ENCODE measurements around the gene ESYT3.

Gene ESYT3

DNA sequence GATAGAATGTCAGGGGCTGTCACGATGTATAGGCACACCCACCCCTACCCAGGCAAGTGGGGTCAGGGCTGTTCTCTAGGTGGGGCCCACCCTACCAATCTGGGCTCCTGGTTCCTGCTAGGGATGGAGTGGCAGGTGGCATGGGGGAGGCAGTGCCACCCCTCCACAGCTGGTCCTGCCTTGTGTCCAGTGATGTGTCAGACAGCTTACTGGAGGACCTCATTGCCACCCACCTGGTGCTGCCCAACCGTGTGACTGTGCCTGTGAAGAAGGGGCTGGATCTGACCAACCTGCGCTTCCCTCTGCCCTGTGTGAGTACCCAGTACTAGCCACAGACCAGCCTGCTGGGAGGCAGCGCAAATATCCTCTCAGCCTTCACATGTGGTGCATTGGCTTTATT is 27.5 kb downstream of the ESYT3 start:
- Histone ChIP-seq H3K9me3 (ENCODE audit: insufficient read depth, low read depth, low read length) (peaks cover 3% of the 10 kb centered on the region), H3K4ac (ENCODE audit: low read depth, low read length) (no peak overlapping the region), H3K4me3 (ENCODE audit: low read depth, low read length) (peak overlapping the region; percentile 6), H2AK5ac (ENCODE audit: low read length) (no peak overlapping the region), H2BK120ac (ENCODE audit: insufficient read depth, low read length, poor library complexity) (no peak overlapping the region), H3K4me1 (ENCODE audit: control insufficient read depth in 1 of 2, insufficient read depth in 2 of 2, low read length in 2 of 2) (peaks cover 0 to 15% of the 10 kb centered on the region in 2 experiments), H2AFZ (ENCODE audit: insufficient read depth, low read length, poor library complexity) (no peak overlapping the region), H3K36me3 (ENCODE audit: control insufficient read depth in 1 of 2, insufficient read depth in 2 of 2, low read length in 2 of 2) (peaks cover 6 to 11% of the 10 kb centered on the region in 2 experiments), H3K4me2 (ENCODE audit: low read length) (no peak overlapping the region), H4K8ac (ENCODE audit: low read depth, low read length) (no peak overlapping the region), H3K79me2 (ENCODE audit: control insufficient read depth, insufficient read depth, low read length, poor library complexity) (no peaks in the 10 kb centered on the region), H4K12ac (ENCODE audit: low read depth, low read length) (no peak overlapping the region), H3K79me1 (ENCODE audit: low read length) (no peaks in the 10 kb centered on the region), H3K18ac (ENCODE audit: low read length) (no peak overlapping the region), H3K27me3 (ENCODE audit: insufficient read depth, low read length) (no peaks in the 10 kb centered on the region), H3K23ac (ENCODE audit: low read length) (no peak overlapping the region), H3K9ac (ENCODE audit: low read length) (no peak overlapping the region), H3K14ac (ENCODE audit: low read length) (no peak overlapping the region), H2BK5ac (ENCODE audit: low read depth, low read length, poor library complexity) (no peak overlapping the region), H4K91ac (ENCODE audit: low read depth, low read length) (no peak overlapping the region), H3K27ac (ENCODE audit: low read depth, low read length) (no peak overlapping the region), H2BK12ac (ENCODE audit: low read length) (no peak overlapping the region)
- no CpG with 5 or more reads among the region's 4 CpGs for WGBS (ENCODE audit: extremely low coverage, insufficient coverage, insufficient read length)
- no peak for DNase-seq

DNA sequence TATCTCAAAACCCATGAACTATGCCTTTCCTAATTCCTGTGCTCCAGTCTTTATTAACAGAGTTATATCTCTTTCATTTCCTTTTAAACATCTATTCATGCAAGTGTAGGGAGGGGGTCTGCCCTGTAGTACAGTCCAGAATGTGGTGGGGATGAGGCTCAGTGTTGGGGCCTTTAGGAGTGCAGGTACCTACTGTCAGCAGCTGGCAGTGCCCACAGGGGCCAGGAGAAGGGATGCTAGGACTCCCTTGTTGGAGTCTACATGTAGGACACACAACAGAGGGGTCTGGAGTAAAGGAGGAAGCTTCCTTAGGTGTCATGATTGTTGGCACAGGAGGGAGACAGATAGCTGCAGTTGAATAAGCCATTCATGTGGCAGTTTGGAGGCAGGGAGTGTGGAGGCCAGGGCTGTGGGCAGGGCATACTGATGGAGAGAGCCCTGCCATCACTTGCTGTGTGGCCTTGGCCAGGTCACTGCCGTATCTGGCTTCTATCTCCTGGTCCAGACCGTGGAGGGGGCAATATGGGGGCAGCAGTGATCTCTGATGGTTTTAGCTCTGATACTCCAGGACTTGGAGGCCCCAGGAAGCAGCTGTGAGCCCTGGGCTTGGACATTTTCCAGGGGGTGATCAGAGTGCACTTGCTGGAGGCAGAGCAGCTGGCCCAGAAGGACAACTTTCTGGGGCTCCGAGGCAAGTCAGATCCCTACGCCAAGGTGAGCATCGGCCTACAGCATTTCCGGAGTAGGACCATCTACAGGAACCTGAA is 29.5 kb downstream of the ESYT3 start:
- Histone ChIP-seq H3K9ac (ENCODE audit: low read length) (no peak overlapping the region), H3K4me2 (ENCODE audit: low read length) (no peak overlapping the region), H2BK12ac (ENCODE audit: low read length) (no peak overlapping the region), H2AK5ac (ENCODE audit: low read length) (no peak overlapping the region), H2BK5ac (ENCODE audit: low read depth, low read length, poor library complexity) (no peak overlapping the region), H3K23ac (ENCODE audit: low read length) (no peak overlapping the region), H3K36me3 (ENCODE audit: control insufficient read depth in 1 of 2, insufficient read depth in 2 of 2, low read length in 2 of 2) (peaks cover 7 to 20% of the 10 kb centered on the region in 2 experiments), H3K27me3 (ENCODE audit: insufficient read depth, low read length) (no peaks in the 10 kb centered on the region), H3K4me1 (ENCODE audit: control insufficient read depth in 1 of 2, insufficient read depth in 2 of 2, low read length in 2 of 2) (peaks cover 2 to 11% of the 10 kb centered on the region in 2 experiments), H2BK120ac (ENCODE audit: insufficient read depth, low read length, poor library complexity) (no peak overlapping the region), H4K12ac (ENCODE audit: low read depth, low read length) (no peak overlapping the region), H3K4me3 (ENCODE audit: low read depth, low read length) (no peak overlapping the region), H4K8ac (ENCODE audit: low read depth, low read length) (no peak overlapping the region), H3K14ac (ENCODE audit: low read length) (no peak overlapping the region), H3K18ac (ENCODE audit: low read length) (no peak overlapping the region), H4K91ac (ENCODE audit: low read depth, low read length) (no peak overlapping the region), H3K27ac (ENCODE audit: low read depth, low read length) (no peak overlapping the region), H3K79me2 (ENCODE audit: control insufficient read depth, insufficient read depth, low read length, poor library complexity) (no peaks in the 10 kb centered on the region), H3K9me3 (ENCODE audit: insufficient read depth, low read depth, low read length) (no peaks in the 10 kb centered on the region), H3K4ac (ENCODE audit: low read depth, low read length) (no peak overlapping the region), H2AFZ (ENCODE audit: insufficient read depth, low read length, poor library complexity) (no peak overlapping the region), H3K79me1 (ENCODE audit: low read length) (no peaks in the 10 kb centered on the region)
- DNase-seq = peak in 1 of 2 donors; percentile 12
- no CpG with 5 or more reads among the region's 6 CpGs for WGBS (ENCODE audit: extremely low coverage, insufficient coverage, insufficient read length)

DNA sequence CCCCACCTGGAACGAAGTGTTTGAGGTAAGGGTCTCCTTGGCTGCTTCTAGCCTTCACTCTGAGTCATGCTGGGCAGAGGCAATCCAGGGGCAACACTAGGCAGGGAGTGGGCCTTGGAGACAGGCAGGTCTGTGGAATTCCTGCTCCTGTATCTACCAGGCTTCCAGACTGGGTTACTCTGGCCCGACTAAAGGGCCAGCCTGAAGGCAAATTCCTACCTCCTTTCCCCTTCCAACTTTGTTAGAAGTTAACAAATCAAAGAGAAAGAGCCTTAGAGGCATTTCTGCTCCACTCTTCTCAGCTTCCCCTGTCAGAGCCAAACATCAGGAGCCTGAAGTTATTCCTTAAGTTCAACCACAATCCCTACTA is 30.1 kb downstream of the ESYT3 start:
- H3K4me3 ChIP-seq (ENCODE audit: low read depth, low read length) = no peak overlapping the region
- no peak overlapping the region for H4K12ac ChIP-seq (ENCODE audit: low read depth, low read length)
- no peaks in the 10 kb centered on the region for H3K79me1 ChIP-seq (ENCODE audit: low read length)
- no CpG with 5 or more reads among the region's 2 CpGs for WGBS (ENCODE audit: extremely low coverage, insufficient coverage, insufficient read length)
- H3K9me3 ChIP-seq (ENCODE audit: insufficient read depth, low read depth, low read length) = no peaks in the 10 kb centered on the region
- no peak overlapping the region for H2AK5ac ChIP-seq (ENCODE audit: low read length)
- H3K4ac ChIP-seq (ENCODE audit: low read depth, low read length) = no peak overlapping the region
- no peak overlapping the region for H3K4me2 ChIP-seq (ENCODE audit: low read length)
- H3K36me3 ChIP-seq (ENCODE audit: control insufficient read depth in 1 of 2, insufficient read depth in 2 of 2, low read length in 2 of 2) = peaks cover 7 to 20% of the 10 kb centered on the region in 2 experiments
- no peak overlapping the region for H2BK5ac ChIP-seq (ENCODE audit: low read depth, low read length, poor library complexity)
- no peak overlapping the region for H4K91ac ChIP-seq (ENCODE audit: low read depth, low read length)
- H3K23ac ChIP-seq (ENCODE audit: low read length) = no peak overlapping the region
- DNase-seq = peak; percentile 75 to 81
- no peak overlapping the region for H3K9ac ChIP-seq (ENCODE audit: low read length)
- H3K27ac ChIP-seq (ENCODE audit: low read depth, low read length) = no peak overlapping the region
- H3K79me2 ChIP-seq (ENCODE audit: control insufficient read depth, insufficient read depth, low read length, poor library complexity) = no peaks in the 10 kb centered on the region
- H2BK120ac ChIP-seq (ENCODE audit: insufficient read depth, low read length, poor library complexity) = no peak overlapping the region
- H2AFZ ChIP-seq (ENCODE audit: insufficient read depth, low read length, poor library complexity) = no peak overlapping the region
- no peak overlapping the region for H2BK12ac ChIP-seq (ENCODE audit: low read length)
- peaks cover 6 to 16% of the 10 kb centered on the region in 2 experiments for H3K4me1 ChIP-seq (ENCODE audit: control insufficient read depth in 1 of 2, insufficient read depth in 2 of 2, low read length in 2 of 2)
- no peak overlapping the region for H4K8ac ChIP-seq (ENCODE audit: low read depth, low read length)
- H3K27me3 ChIP-seq (ENCODE audit: insufficient read depth, low read length) = no peaks in the 10 kb centered on the region
- H3K18ac ChIP-seq (ENCODE audit: low read length) = no peak overlapping the region
- no peak overlapping the region for H3K14ac ChIP-seq (ENCODE audit: low read length)

DNA sequence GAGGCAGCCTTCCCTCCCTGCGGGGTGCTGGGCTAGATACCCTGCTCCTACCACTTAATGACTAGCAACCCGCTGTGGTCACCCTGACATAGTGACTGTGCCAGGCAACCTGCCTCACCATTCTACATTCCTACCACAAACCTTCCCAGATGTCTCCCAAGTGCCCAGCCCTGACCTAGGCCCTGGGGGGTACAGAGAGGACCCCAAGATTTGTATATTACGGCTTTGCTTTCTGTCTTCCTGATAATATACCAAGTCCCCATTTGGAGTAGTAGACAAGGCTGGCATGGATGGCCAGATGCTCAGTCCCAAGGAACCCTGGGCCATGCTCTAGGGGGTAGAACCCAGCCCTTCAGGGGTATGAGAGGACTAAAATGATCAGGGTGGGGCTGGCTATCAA is 31.0 kb downstream of the ESYT3 start:
- Histone ChIP-seq H2BK120ac (ENCODE audit: insufficient read depth, low read length, poor library complexity) (no peak overlapping the region), H3K36me3 (ENCODE audit: control insufficient read depth in 1 of 2, insufficient read depth in 2 of 2, low read length in 2 of 2) (peaks cover 7 to 21% of the 10 kb centered on the region in 2 experiments), H2AK5ac (ENCODE audit: low read length) (no peak overlapping the region), H2BK5ac (ENCODE audit: low read depth, low read length, poor library complexity) (no peak overlapping the region), H4K12ac (ENCODE audit: low read depth, low read length) (no peak overlapping the region), H2AFZ (ENCODE audit: insufficient read depth, low read length, poor library complexity) (no peak overlapping the region), H3K9ac (ENCODE audit: low read length) (no peak overlapping the region), H4K8ac (ENCODE audit: low read depth, low read length) (no peak overlapping the region), H3K23ac (ENCODE audit: low read length) (no peak overlapping the region), H3K79me2 (ENCODE audit: control insufficient read depth, insufficient read depth, low read length, poor library complexity) (no peaks in the 10 kb centered on the region), H3K4me3 (ENCODE audit: low read depth, low read length) (no peak overlapping the region), H3K4me1 (ENCODE audit: control insufficient read depth in 1 of 2, insufficient read depth in 2 of 2, low read length in 2 of 2) (peaks cover 11 to 22% of the 10 kb centered on the region in 2 experiments), H3K27ac (ENCODE audit: low read depth, low read length) (no peak overlapping the region), H3K18ac (ENCODE audit: low read length) (no peak overlapping the region), H3K9me3 (ENCODE audit: insufficient read depth, low read depth, low read length) (no peaks in the 10 kb centered on the region), H2BK12ac (ENCODE audit: low read length) (no peak overlapping the region), H3K4me2 (ENCODE audit: low read length) (no peak overlapping the region), H3K79me1 (ENCODE audit: low read length) (peaks cover 2% of the 10 kb centered on the region), H3K27me3 (ENCODE audit: insufficient read depth, low read length) (no peaks in the 10 kb centered on the region), H4K91ac (ENCODE audit: low read depth, low read length) (no peak overlapping the region), H3K4ac (ENCODE audit: low read depth, low read length) (no peak overlapping the region), H3K14ac (ENCODE audit: low read length) (no peak overlapping the region)
- DNase-seq = no peak
- WGBS (ENCODE audit: extremely low coverage, insufficient coverage, insufficient read length) = no CpG with 5 or more reads among the region's 3 CpGs
